Endodermal cell (in vitro differentiated cells): ENCODE results near the gene GRB10. TPM values are rescaled to one million over a fixed set of nuclear protein-coding genes. Genes with fewer than 3 reads are reported as not detected.

Experiments
- DNase-seq: peaks from one replicate; pipeline ENCODE4 v3.0.0-alpha.2; 2017
- H3K27ac ChIP-seq: 2 replicates; pipeline ENCODE4 v1.5.1; 2013; ENCODE audit warnings: mild to moderate bottlenecking, low read depth, low read length, moderate library complexity
- H3K27me3 ChIP-seq: 2 replicates; pipeline ENCODE4 v1.6.1; 2013; ENCODE audit warnings: mild to moderate bottlenecking, low read length, moderate library complexity; ENCODE audit not compliant: insufficient read depth, control insufficient read depth, poor library complexity, severe bottlenecking
- H3K36me3 ChIP-seq: 2 replicates; pipeline ENCODE4 v1.7.0; 2013; ENCODE audit warnings: mild to moderate bottlenecking, low read length, moderate library complexity; ENCODE audit not compliant: control insufficient read depth, insufficient read depth
- H3K4me1 ChIP-seq: one replicate; pipeline ENCODE4 v1.7.0; 2013; ENCODE audit warnings: low read length; ENCODE audit not compliant: control insufficient read depth, insufficient read depth
- H3K4me3 ChIP-seq: 2 replicates; pipeline ENCODE4 v1.5.1; 2013; ENCODE audit warnings: mild to moderate bottlenecking, low read length, moderate library complexity
- H3K9ac ChIP-seq: 2 replicates; pipeline ENCODE4 v1.6.1; 2013; ENCODE audit warnings: mild to moderate bottlenecking, low read length, moderate library complexity; ENCODE audit not compliant: poor library complexity, severe bottlenecking; ENCODE audit errors: extremely low read depth
- H3K9me3 ChIP-seq: 2 replicates; pipeline ENCODE4 v1.6.1; 2013; ENCODE audit warnings: mild to moderate bottlenecking, low read length, moderate library complexity; ENCODE audit not compliant: control insufficient read depth
- H3K27ac Mint-ChIP-seq: 2 replicates; pipeline ENCODE4 v1.8.0; 2020; ENCODE audit warnings: mixed read lengths
- H3K27me3 Mint-ChIP-seq: 2 replicates; pipeline ENCODE4 v1.8.0; 2021; ENCODE audit warnings: mild to moderate bottlenecking, mixed read lengths; ENCODE audit not compliant: insufficient read depth
- H3K36me3 Mint-ChIP-seq: 2 replicates; pipeline ENCODE4 v1.8.0; 2020; ENCODE audit warnings: low read depth, mixed read lengths
- H3K4me1 Mint-ChIP-seq: 2 replicates; pipeline ENCODE4 v1.8.0; 2020; ENCODE audit warnings: mixed read lengths
- H3K4me3 Mint-ChIP-seq: 2 replicates; pipeline ENCODE4 v1.8.0; 2020; ENCODE audit warnings: mild to moderate bottlenecking, moderate library complexity, mixed read lengths
- H3K9me3 Mint-ChIP-seq: 2 replicates; pipeline ENCODE4 v1.8.0; 2020; ENCODE audit warnings: mild to moderate bottlenecking, mixed read lengths
- WGBS, 2 experiments: methylation state at CpG; one replicate each; pipeline versions ENCODE4 v1.1.5 to v1.1.7; 2013; ENCODE audit warnings: missing lambda C conversion rate in 2 of 2, mixed read lengths in 1 of 2; ENCODE audit not compliant: insufficient coverage in 1 of 2, insufficient read length in 1 of 2; 5-methylcytosine and 5-hydroxymethylcytosine counted together
- total RNA-seq, 2 donors: library from RNA; stranded (reverse); fragmentation: NEBNext Ultra II Directional in 1 of 2; extraction: Animal tissue kit (Norgen Biotek cat#: 25700) in 1 of 2; gene quantifications; 2 replicates in 1 of 2; 3 replicates in 1 of 2; pipeline ENCODE4 v1.2.1, GENCODE V29; 2021
- TF ChIP-seq, protein P1 (sequence below): fragments of 200-600 bp; sonication (generic); conservative IDR thresholded peaks from 2 replicates; pipeline ENCODE4 v1.5.0; 2021; ENCODE audit warnings: antibody characterized with exemption, mild to moderate bottlenecking

The GRB10 gene
- total RNA-seq, 2 donors from 2014 or later, result 71.9 to 97.5 TPM

DNA sequence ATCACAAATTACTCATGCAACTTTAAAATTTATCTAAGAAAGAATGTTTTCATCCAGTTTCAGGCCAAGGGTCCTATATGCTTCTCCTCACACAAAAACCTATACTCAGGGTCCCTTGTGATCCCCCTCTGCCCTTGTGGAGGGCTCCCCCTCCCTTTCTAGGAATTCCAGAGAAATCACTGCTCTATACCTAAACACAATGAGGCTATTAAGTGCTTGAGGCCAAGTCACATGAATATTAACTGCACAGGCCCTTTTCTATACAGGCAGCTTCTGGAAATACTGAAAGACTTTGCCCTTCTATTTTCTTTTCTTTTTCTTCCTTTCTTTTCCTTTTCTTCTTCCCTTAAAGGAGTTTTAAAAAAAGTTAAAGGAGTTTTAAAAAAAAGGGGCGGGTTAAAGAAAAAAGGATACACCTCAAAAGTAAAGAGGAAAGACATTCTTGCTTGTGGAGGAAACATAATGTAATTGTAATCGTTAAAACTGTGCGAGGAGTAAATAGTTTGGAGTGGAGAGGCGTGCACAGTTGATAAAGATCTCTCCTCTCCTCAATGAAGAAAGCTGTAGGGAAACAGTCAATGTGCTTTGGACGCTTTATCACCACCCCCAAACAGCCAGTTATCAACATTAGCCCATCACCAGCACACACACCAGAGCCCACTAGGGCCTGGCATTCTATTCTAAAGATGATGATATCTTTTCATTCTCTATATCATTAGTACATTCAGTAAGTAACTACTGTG, 16.4 kb downstream of the GRB10 start:
- H3K36me3 ChIP-seq, result peaks cover 36% of the 10 kb centered on the region
- TF ChIP-seq, protein P1, sequence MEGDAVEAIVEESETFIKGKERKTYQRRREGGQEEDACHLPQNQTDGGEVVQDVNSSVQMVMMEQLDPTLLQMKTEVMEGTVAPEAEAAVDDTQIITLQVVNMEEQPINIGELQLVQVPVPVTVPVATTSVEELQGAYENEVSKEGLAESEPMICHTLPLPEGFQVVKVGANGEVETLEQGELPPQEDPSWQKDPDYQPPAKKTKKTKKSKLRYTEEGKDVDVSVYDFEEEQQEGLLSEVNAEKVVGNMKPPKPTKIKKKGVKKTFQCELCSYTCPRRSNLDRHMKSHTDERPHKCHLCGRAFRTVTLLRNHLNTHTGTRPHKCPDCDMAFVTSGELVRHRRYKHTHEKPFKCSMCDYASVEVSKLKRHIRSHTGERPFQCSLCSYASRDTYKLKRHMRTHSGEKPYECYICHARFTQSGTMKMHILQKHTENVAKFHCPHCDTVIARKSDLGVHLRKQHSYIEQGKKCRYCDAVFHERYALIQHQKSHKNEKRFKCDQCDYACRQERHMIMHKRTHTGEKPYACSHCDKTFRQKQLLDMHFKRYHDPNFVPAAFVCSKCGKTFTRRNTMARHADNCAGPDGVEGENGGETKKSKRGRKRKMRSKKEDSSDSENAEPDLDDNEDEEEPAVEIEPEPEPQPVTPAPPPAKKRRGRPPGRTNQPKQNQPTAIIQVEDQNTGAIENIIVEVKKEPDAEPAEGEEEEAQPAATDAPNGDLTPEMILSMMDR, result no peak
- WGBS, 2 experiments, result 98 to 100% methylated on average over 4 to 5 of the region's 5 CpGs
- DNase-seq, result no peak
- no peaks in the 10 kb centered on the region for H3K4me1 ChIP-seq
- H3K4me3 ChIP-seq, result no peak overlapping the region
- peaks cover 5% of the 10 kb centered on the region for H3K4me1 Mint-ChIP-seq
- H3K27me3 ChIP-seq, result no peaks in the 10 kb centered on the region
- peaks cover 14% of the 10 kb centered on the region for H3K9me3 ChIP-seq
- H3K27ac Mint-ChIP-seq, result no peak overlapping the region
- no peaks in the 10 kb centered on the region for H3K27me3 Mint-ChIP-seq
- peaks cover 27% of the 10 kb centered on the region for H3K36me3 Mint-ChIP-seq
- H3K9me3 Mint-ChIP-seq, result peaks cover 6% of the 10 kb centered on the region
- no peak overlapping the region for H3K27ac ChIP-seq
- H3K4me3 Mint-ChIP-seq, result no peak overlapping the region
- no peak overlapping the region for H3K9ac ChIP-seq

DNA sequence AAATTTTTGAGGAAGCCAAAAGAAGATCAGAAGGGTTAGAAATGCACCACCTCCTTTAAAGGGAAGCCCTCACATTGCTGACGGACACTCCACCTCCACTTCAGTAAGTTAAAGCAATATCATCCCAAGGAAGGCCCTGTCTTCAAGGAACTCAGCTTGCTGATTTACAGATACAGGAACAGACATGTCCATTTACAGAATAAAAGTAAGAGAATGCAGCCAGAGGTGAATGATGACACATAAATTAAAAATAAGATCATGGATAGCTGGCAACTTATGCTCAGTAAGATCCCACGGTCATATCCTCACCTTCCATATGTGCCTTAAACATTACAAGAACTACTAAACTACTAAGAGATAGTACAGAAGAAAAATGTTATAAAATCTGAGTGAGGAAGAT, 20.4 kb downstream of the GRB10 start:
- Mint-ChIP-seq H3K4me1 (peaks cover 6% of the 10 kb centered on the region), H3K36me3 (peaks cover 18% of the 10 kb centered on the region), H3K4me3 (no peak overlapping the region), H3K9me3 (peaks cover 6% of the 10 kb centered on the region), H3K27me3 (no peaks in the 10 kb centered on the region), H3K27ac (no peak overlapping the region)
- Histone ChIP-seq H3K36me3 (peaks cover 52% of the 10 kb centered on the region), H3K27ac (no peak overlapping the region), H3K4me1 (no peaks in the 10 kb centered on the region), H3K4me3 (no peak overlapping the region), H3K9ac (no peak overlapping the region), H3K9me3 (peaks cover 14% of the 10 kb centered on the region), H3K27me3 (no peaks in the 10 kb centered on the region)
- 95% methylated on average over 1 of the region's 2 CpGs; no CpG with 5 or more reads in 1 of the 2 experiments for WGBS, 2 experiments
- DNase-seq, result no peak
- TF ChIP-seq, protein P1, result no peak

DNA sequence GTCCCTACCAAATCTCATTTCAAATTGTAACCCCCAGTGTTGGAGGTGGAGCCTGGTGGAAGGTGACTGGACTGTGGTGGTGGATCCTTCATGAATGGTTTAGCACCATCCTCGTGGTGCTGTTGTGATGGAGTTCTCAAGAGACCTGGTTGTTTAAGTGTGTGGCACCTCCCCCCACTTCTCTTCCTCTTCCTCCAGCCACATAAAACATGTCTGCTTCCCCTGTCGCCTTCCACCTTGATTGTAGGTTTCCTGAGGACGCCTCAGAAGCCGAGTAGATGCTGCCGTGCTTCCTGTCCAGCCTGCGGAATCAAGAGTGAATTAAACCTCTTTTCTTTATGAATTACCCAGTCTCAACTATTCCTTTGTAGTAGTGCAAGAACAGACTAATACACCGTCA, 21.0 kb downstream of the GRB10 start:
- H3K27ac ChIP-seq, result no peak overlapping the region
- Mint-ChIP-seq H3K27ac (no peak overlapping the region), H3K9me3 (peaks cover 6% of the 10 kb centered on the region), H3K4me3 (no peak overlapping the region), H3K4me1 (peaks cover 3% of the 10 kb centered on the region), H3K27me3 (no peaks in the 10 kb centered on the region), H3K36me3 (peaks cover 18% of the 10 kb centered on the region)
- TF ChIP-seq, protein P1, result no peak
- H3K9me3 ChIP-seq, result peaks cover 14% of the 10 kb centered on the region
- no peaks in the 10 kb centered on the region for H3K4me1 ChIP-seq
- no peak for DNase-seq
- H3K9ac ChIP-seq, result no peak overlapping the region
- WGBS, 2 experiments, result 94 to 98% methylated on average over 6 to 7 of the region's 7 CpGs
- no peaks in the 10 kb centered on the region for H3K27me3 ChIP-seq
- no peak overlapping the region for H3K4me3 ChIP-seq
- peaks cover 58% of the 10 kb centered on the region for H3K36me3 ChIP-seq
